ENCODE data around the gene GLIS1.

Gene GLIS1

GRCh38 chr1:53541263-53541625 is 197.7 kb downstream of the GLIS1 start:
- H3K27me3 ChIP-seq (ENCODE audit: control insufficient read depth, low read length), result no peaks in the 10 kb centered on the region
- no peaks in the 10 kb centered on the region for H3F3A ChIP-seq (ENCODE audit: control insufficient read depth, insufficient read depth)
- no peaks in the 10 kb centered on the region for H3K9me2 ChIP-seq (replicated peaks; ENCODE audit: control insufficient read depth, low read length)
- no peak overlapping the region for H3K27ac ChIP-seq (ENCODE audit: low read depth, low read length)
- H3K36me3 ChIP-seq (ENCODE audit: control insufficient read depth, low read length), result no peaks in the 10 kb centered on the region
- H3K4me3 ChIP-seq (ENCODE audit: low read length), result no peak overlapping the region
- no peak overlapping the region for H3K4me2 ChIP-seq (ENCODE audit: low read length)
- H3K4me1 ChIP-seq (ENCODE audit: control insufficient read depth, low read length), result no peaks in the 10 kb centered on the region
- H4K20me1 ChIP-seq (ENCODE audit: control insufficient read depth, insufficient read depth, low read depth, low read length), result no peaks in the 10 kb centered on the region
- no peak for TF ChIP-seq EZH2phosphoT487 (IDR thresholded peaks at IDR 0.05; ENCODE audit: borderline replicate concordance, low read length)
- no peak for TF ChIP-seq CTCF (IDR thresholded peaks at IDR 0.05; ENCODE audit: low read depth, low read length, poor library complexity, severe bottlenecking)
- H3K9me3 ChIP-seq (ENCODE audit: control insufficient read depth, insufficient read depth, low read length), result no peaks in the 10 kb centered on the region
- H3K79me2 ChIP-seq (ENCODE audit: control insufficient read depth, low read length), result no peaks in the 10 kb centered on the region

GRCh38 chr1:53540604-53541262 is 198.2 kb downstream of the GLIS1 start:
- no peaks in the 10 kb centered on the region for H4K20me1 ChIP-seq (ENCODE audit: control insufficient read depth, insufficient read depth, low read depth, low read length)
- no peaks in the 10 kb centered on the region for H3K9me3 ChIP-seq (ENCODE audit: control insufficient read depth, insufficient read depth, low read length)
- H3K79me2 ChIP-seq (ENCODE audit: control insufficient read depth, low read length), result no peaks in the 10 kb centered on the region
- H3K4me2 ChIP-seq (ENCODE audit: low read length), result no peak overlapping the region
- no peak overlapping the region for H3K27ac ChIP-seq (ENCODE audit: low read depth, low read length)
- H3F3A ChIP-seq (ENCODE audit: control insufficient read depth, insufficient read depth), result no peaks in the 10 kb centered on the region
- no peaks in the 10 kb centered on the region for H3K9me2 ChIP-seq (replicated peaks; ENCODE audit: control insufficient read depth, low read length)
- no peak overlapping the region for H3K4me3 ChIP-seq (ENCODE audit: low read length)
- H3K4me1 ChIP-seq (ENCODE audit: control insufficient read depth, low read length), result no peaks in the 10 kb centered on the region
- no peaks in the 10 kb centered on the region for H3K27me3 ChIP-seq (ENCODE audit: control insufficient read depth, low read length)
- H3K36me3 ChIP-seq (ENCODE audit: control insufficient read depth, low read length), result no peaks in the 10 kb centered on the region
- TF ChIP-seq EZH2phosphoT487 (IDR thresholded peaks at IDR 0.05; ENCODE audit: borderline replicate concordance, low read length) (no peak), CTCF (IDR thresholded peaks at IDR 0.05; ENCODE audit: low read depth, low read length, poor library complexity, severe bottlenecking) (no peak)

GRCh38 chr1:53539711-53540603 is 199.0 kb downstream of the GLIS1 start:
- 0 out of 2 replicates have a peak, but pooled peaks cover 3% of the 10 kb centered on the region for H3K27me3 ChIP-seq (ENCODE audit: control insufficient read depth, low read length)
- H3K4me2 ChIP-seq (ENCODE audit: low read length), result no peak overlapping the region
- no peaks in the 10 kb centered on the region for H3K36me3 ChIP-seq (ENCODE audit: control insufficient read depth, low read length)
- H3K4me1 ChIP-seq (ENCODE audit: control insufficient read depth, low read length), result no peaks in the 10 kb centered on the region
- H3K9me2 ChIP-seq (replicated peaks; ENCODE audit: control insufficient read depth, low read length), result no peaks in the 10 kb centered on the region
- H3K79me2 ChIP-seq (ENCODE audit: control insufficient read depth, low read length), result no peaks in the 10 kb centered on the region
- no peaks in the 10 kb centered on the region for H4K20me1 ChIP-seq (ENCODE audit: control insufficient read depth, insufficient read depth, low read depth, low read length)
- no peaks in the 10 kb centered on the region for H3F3A ChIP-seq (ENCODE audit: control insufficient read depth, insufficient read depth)
- no peak for TF ChIP-seq CTCF (IDR thresholded peaks at IDR 0.05; ENCODE audit: low read depth, low read length, poor library complexity, severe bottlenecking)
- TF ChIP-seq EZH2phosphoT487 (IDR thresholded peaks at IDR 0.05; ENCODE audit: borderline replicate concordance, low read length), result no peak
- H3K4me3 ChIP-seq (ENCODE audit: low read length), result no peak overlapping the region
- no peaks in the 10 kb centered on the region for H3K9me3 ChIP-seq (ENCODE audit: control insufficient read depth, insufficient read depth, low read length)
- no peak overlapping the region for H3K27ac ChIP-seq (ENCODE audit: low read depth, low read length)

All from DOHH2 (cell line).